CD4-positive, alpha-beta T cell treated with Interferon gamma for 1 hour (primary cell): ENCODE measurements around the gene BRAT1.
"Not testable (repeated sequence)": the region's sequence is repeated elsewhere in the genome, so short reads cannot be mapped to it uniquely, and the experiment has no call there.

Source experiments
- DNase-seq: peaks from one replicate; pipeline ENCODE4 v3.0.0-alpha.2; 2020

The BRAT1 gene

DNA sequence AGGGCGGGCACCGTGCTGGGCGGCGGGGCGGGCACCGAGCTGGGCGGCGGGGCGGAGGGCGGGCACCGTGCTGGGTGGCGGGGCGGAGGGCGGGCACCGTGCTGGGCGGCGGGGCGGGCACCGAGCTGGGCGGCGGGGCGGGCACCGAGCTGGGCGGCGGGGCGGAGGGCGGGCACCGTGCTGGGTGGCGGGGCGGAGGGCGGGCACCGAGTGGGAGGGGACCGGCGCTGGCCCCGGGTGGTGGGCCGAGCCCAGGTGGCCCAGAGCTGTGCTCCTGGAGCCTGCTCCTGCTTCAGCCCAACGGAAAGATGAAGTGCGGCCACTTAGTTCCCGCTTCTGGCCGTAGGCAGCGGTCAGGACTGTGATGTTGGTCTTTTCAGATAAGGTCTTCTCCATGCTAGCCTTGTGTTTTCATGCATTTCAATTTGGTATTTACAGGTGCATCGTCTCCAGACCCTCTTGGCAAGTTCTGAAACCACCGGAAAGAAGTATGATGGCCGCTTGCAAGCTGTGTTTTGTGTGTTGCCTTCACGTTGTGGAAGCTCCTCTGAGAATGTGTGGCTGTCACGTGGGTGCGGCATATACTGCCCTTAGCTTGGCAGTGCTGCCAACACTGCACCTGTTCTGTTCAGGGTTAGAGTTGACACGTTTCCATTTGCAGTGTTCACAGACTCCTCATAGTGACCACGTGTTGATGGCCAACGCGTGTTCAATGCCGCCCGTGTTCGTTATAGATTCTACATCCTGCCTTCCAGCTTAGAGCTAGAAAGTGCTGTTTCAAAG lies 28.7 kb upstream of the BRAT1 start:
- no peak for DNase-seq

GRCh38 chr7:2582006-2582735 lies 26.8 kb upstream of the BRAT1 start:
- DNase-seq, result no peak

DNA sequence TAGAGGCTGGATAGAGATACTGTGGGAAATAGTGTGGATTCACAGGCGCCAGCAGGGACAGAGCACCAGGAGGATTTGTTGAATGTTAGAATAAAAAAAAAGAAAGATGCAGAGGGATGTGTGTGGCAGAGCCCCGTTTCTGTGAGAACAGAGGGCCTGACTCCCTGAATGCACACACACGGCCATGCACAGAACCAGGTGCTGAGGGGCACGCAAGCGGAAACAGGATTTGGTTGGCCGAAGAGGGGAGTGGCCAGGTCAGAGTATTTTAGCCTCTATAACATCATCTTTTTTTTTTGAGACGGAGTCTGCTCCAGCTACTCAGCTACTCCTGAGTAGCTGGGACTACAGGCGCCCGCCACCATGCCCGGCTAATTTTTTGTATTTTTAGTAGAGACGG lies 25.3 kb upstream of the BRAT1 start:
- no peak for DNase-seq

DNA sequence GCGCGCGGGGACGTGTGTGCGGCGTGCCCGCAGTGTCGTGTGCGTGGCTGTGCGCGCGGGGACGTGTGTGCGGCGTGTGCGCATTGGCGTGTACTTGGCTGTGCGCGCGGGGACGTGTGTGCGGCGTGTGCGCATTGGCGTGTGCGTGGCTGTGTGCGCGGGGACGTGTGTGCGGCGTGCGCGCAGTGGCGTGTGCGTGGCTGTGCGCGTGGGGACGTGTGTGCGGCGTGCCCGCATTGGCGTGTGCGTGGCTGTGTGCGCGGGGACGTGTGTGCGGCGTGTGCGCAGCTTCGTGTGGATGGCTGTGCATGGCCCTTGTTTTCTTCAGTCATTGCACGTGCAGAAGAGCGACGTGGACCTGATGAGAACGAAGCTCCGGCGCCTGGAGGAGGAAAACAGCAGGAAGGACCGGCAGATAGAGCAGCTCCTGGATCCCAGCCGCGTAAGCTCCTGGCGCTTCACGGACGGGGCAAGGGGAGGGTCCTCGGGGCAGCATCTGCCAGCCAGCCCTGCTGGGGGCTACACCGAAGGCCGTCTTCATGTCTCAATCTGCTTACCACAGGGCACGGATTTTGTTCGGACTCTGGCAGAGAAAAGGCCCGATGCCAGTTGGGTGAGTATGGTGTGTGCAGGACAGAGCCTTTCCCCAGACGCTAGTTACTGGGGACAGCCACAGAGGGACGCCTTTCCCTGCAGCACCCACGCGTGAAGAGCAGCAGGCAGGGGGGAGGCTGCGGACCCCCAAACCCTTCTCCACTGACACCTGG lies 22.8 kb upstream of the BRAT1 start:
- DNase-seq, result no peak

- no peak for DNase-seq
Observed at GRCh38 chr7:2576742-2577491, 21.6 kb upstream of the BRAT1 start.

DNA sequence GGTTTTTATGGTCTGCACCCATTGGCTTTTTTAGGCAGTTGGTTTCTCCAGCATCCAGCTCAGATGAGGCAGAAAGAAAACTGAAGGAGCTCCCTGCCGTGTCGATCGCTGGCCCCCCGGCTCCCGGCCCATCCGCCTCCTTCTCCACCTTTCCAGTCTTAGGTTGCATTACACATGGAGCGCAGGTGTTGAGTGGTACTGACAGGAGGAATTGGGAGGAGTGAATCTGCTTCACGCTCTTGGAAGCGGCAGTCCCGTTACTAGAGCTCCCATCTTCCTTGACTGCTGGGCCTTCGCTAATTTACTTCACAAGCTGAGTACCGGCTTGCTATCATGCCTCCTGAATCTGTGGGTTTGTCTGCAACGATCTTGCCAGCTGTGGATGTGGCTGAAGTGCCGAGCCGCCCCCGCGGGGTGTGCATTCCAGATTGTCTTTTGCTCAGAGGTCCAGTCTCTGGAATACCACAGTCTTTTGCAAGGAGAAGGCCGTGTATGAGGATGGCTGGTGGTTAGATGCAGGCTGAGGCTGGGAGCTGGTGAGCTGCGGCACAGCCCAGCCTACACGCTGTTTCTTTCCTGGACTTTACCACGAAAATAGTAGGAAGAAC lies 20.5 kb upstream of the BRAT1 start:
- no peak for DNase-seq

- no peak for DNase-seq
Observed at GRCh38 chr7:2575046-2575732, 19.9 kb upstream of the BRAT1 start.

DNA sequence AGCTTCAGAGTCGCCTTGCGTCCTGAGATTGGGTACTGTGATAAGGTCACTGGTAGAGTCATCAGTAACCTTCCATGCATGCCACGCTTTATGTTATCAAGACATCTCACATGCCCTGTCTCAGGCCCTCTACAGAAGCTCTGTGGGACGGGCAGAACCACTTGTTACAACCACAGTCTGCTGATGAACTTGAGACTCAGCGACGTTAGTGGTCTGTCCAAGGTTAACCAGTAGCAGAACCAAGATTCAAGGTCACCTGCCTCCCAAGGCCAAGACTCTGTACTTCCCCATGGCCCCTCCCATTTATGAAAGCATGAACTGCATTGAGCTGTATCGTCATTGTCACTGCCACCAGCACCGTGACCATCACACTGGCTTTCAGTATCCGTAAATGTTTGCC lies 18.4 kb upstream of the BRAT1 start:
- DNase-seq, result no peak

GRCh38 chr7:2572101-2572842 lies 16.9 kb upstream of the BRAT1 start:
- DNase-seq, result no peak

DNA sequence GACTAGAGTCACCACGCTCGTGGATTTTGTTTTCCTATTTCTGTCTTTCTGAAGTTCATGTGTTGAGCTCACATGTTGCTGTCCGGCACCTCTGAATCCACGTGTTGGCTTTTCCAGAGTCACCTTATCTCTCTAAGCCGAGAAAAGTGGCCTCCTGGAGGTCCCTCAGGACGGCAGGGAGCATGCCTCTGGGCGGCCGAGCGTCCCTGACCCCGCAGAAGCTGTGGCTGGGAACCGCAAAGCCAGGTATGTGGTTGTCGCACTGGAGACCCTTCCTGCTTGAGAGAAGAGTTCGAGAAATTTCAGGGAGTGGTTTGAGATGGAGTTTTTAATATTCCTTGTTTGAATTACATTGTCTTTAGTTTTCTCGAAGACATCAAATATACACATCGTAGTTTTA lies 16.1 kb upstream of the BRAT1 start:
- no peak for DNase-seq

- no peak for DNase-seq
Observed at GRCh38 chr7:2570021-2570420, 14.7 kb upstream of the BRAT1 start.

GRCh38 chr7:2569421-2569820 lies 14.1 kb upstream of the BRAT1 start:
- DNase-seq, result no peak

DNA sequence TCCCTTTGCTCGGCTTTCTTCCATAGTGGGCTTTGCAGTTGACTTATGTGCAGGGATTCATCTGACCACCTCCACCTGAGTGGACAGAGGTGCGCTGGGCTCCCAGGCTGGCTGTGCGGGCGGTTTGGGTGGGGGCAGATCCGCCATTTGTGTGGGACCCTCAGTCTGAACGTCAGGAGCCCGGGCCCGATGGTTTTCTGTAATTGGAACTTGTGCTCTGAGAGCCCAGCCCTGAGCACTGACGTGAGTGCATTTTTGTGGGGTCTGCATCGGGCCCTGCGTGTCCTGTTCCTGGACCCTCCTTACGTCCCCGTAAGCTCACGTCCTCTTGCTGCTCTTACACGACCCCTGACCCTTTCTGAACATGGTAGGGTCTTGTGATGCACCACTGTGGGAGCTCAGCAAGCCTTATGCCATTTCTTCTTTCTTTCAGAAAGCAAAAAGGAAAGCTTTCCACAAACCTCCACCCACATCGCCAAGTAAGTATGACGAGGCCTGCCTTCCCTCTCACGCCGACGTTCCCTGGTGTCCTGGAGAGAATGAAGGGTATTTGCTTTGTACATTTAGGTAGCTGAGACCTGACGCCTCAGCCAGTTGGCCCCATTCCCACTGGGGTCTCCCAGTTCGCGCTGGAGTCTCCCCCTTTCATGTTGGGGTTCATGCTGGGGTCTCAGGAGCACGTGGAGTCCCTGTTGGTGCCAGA lies 13.3 kb upstream of the BRAT1 start:
- no peak for DNase-seq

DNA sequence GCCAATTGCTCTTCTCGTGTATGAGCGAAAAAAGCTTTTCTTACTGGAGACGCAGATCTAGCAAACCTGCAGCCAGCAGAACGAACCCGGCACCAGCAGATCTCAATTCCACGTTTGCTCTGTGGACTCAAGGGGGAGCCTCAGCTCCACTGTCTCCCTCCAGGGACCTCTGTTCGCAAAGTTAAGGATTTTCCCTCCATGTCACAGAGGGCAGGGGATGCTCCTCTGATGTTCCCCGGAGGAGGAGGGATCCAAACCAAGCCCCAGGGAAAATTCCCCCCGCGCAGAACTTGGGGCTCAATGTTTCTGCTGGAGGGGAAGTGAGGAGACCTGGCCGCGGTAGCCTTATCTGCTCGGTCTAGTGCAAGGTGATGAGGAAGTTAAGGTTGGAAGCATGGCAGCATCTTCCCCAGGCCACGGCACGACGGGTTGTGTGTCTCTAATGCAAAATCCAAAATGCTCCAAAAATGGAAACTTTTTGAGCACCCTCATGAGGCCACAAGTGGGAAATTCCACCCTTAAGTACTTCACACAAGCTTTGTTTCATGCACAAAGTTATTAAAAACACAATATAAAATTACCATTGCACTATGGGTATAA lies 12.5 kb upstream of the BRAT1 start:
- no peak for DNase-seq

GRCh38 chr7:2566890-2567678 lies 11.8 kb upstream of the BRAT1 start:
- DNase-seq, result no peak

- no peak for DNase-seq
Observed at GRCh38 chr7:2566348-2566889, 11.1 kb upstream of the BRAT1 start.

GRCh38 chr7:2564970-2565540 lies 9.7 kb upstream of the BRAT1 start:
- DNase-seq, result no peak

DNA sequence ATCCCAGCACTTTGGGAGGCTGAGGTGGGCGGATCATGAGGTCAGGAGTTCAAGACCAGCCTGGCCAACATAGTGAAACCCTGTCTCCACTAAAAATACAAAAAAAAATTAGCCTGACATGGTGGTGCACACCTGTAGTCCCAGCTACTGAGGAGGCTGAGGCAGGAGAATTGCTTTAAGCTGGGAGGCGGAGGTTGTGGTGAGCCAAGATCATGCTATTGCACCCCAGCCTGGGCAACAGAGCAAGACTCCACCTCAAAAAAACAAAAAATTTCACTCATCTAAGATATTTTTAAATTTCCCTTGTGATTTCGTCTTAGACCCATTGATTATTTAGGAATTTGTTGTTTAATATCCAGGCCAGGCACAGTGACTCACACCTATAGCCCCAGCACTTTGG lies 8.6 kb upstream of the BRAT1 start:
- not testable (repeated sequence) for DNase-seq
